Neural cell (in vitro differentiated cells): Measurements from ENCODE around the gene LONRF3. TPM values are rescaled to one million over a fixed set of nuclear protein-coding genes. Genes with fewer than 3 reads are reported as not detected.

ENCODE experiments used
- H2AFZ ChIP-seq: fragments of 200-600, 300-800 bp; sonication (generic), shearing (Covaris generic); 2 replicates; pipeline ENCODE4 v1.6.0; 2014; ENCODE audit warnings: low read depth, mild to moderate bottlenecking, antibody characterized with exemption, low read length, moderate library complexity
- H3F3A ChIP-seq: fragments of 200-600 bp; shearing (Covaris generic); 2 replicates; pipeline ENCODE4 v1.6.1; 2016; ENCODE audit warnings: mild to moderate bottlenecking, moderate library complexity, mixed read lengths, antibody characterized with exemption, low read length; ENCODE audit not compliant: insufficient read depth, poor library complexity, severe bottlenecking
- H3K27ac ChIP-seq: fragments of 200-600, 300-800 bp; sonication (generic), shearing (Covaris generic); 2 replicates; pipeline ENCODE4 v1.5.1; 2014; ENCODE audit warnings: mild to moderate bottlenecking, low read length, moderate library complexity
- H3K27me3 ChIP-seq: fragments of 300-800, 200-600 bp; sonication (generic), shearing (Covaris generic); 2 replicates; pipeline ENCODE4 v1.6.0; 2014; ENCODE audit warnings: mild to moderate bottlenecking, low read depth, low read length, moderate library complexity; ENCODE audit not compliant: insufficient read depth
- H3K36me3 ChIP-seq: fragments of 300-800, 200-600 bp; sonication (generic), shearing (Covaris generic); 2 replicates; pipeline ENCODE4 v1.5.1; 2014; ENCODE audit warnings: mild to moderate bottlenecking, antibody characterized with exemption, low read length, moderate library complexity; ENCODE audit not compliant: insufficient read depth
- H3K4me2 ChIP-seq: fragments of 300-800, 200-600 bp; sonication (generic), shearing (Covaris generic); 2 replicates; pipeline ENCODE4 v1.6.0; 2014; ENCODE audit warnings: mild to moderate bottlenecking, low read length
- H3K4me3 ChIP-seq: fragments of 300-800, 200-600 bp; sonication (generic), shearing (Covaris generic); 2 replicates; pipeline ENCODE4 v1.5.1; 2014; ENCODE audit warnings: mild to moderate bottlenecking, low read length, moderate library complexity
- H3K79me2 ChIP-seq: fragments of 200-600 bp; shearing (Covaris generic); replicated peaks from 2 replicates; pipeline ENCODE4 v1.6.0; 2014; ENCODE audit warnings: mild to moderate bottlenecking, low read length, moderate library complexity; ENCODE audit not compliant: insufficient read depth
- H3K9ac ChIP-seq: fragments of 300-800, 200-600 bp; sonication (generic), shearing (Covaris generic); 2 replicates; pipeline ENCODE4 v1.6.1; 2016; ENCODE audit warnings: mild to moderate bottlenecking, low read length, mixed read lengths
- H3K9me2 ChIP-seq: fragments of 200-600 bp; shearing (Covaris generic); 2 replicates; pipeline ENCODE4 v1.6.1; 2016; ENCODE audit warnings: mild to moderate bottlenecking, low read length, mixed read lengths; ENCODE audit not compliant: insufficient read depth
- H3K9me3 ChIP-seq: fragments of 200-600, 300-800 bp; sonication (generic), shearing (Covaris generic); 2 replicates; pipeline ENCODE4 v1.6.1; 2016; ENCODE audit warnings: mild to moderate bottlenecking, mixed run types, low read length, moderate library complexity, mixed read lengths
- H4K20me1 ChIP-seq: fragments of 200-600 bp; shearing (Covaris generic); 2 replicates; pipeline ENCODE4 v1.6.1; 2016; ENCODE audit warnings: mild to moderate bottlenecking, mixed run types; ENCODE audit not compliant: insufficient read depth
- CTCF ChIP-seq: fragments of 450-650 bp; IDR thresholded peaks from 2 replicates; pipeline ENCODE4 v1.5.1; 2014; ENCODE audit warnings: antibody characterized with exemption, mild to moderate bottlenecking, moderate library complexity; ENCODE audit not compliant: poor library complexity, severe bottlenecking
- EP300 ChIP-seq: fragments of 450-650 bp; conservative IDR thresholded peaks from 2 replicates; pipeline ENCODE4 v1.6.1; 2014; ENCODE audit warnings: antibody characterized with exemption, mild to moderate bottlenecking, moderate library complexity; ENCODE audit not compliant: poor library complexity, severe bottlenecking
- EZH2 ChIP-seq: fragments of 200-600, 300-800 bp; shearing (Covaris generic), sonication (generic); IDR thresholded peaks from 2 replicates; pipeline ENCODE4 v1.6.1; 2014; ENCODE audit warnings: antibody characterized with exemption, low read length, borderline replicate concordance, mild to moderate bottlenecking; ENCODE audit not compliant: insufficient read depth, poor library complexity, severe bottlenecking
- MXI1 ChIP-seq: fragments of 450-650 bp; conservative IDR thresholded peaks from 2 replicates; pipeline ENCODE4 v1.6.1; 2014; ENCODE audit warnings: antibody characterized with exemption, mild to moderate bottlenecking; ENCODE audit not compliant: poor library complexity, severe bottlenecking
- POLR2AphosphoS5 ChIP-seq: IDR thresholded peaks from 2 replicates; pipeline ENCODE4 v1.6.1; 2012
- RAD21 ChIP-seq: fragments of 450-650 bp; conservative IDR thresholded peaks from 2 replicates; pipeline ENCODE4 v1.6.1; 2014; ENCODE audit warnings: antibody characterized with exemption, mild to moderate bottlenecking, moderate library complexity
- REST ChIP-seq: IDR thresholded peaks from 2 replicates; pipeline ENCODE4 v1.6.1; 2012; ENCODE audit warnings: borderline replicate concordance
- SMC3 ChIP-seq: fragments of 450-650 bp; conservative IDR thresholded peaks from 2 replicates; pipeline ENCODE4 v1.6.1; 2014; ENCODE audit warnings: antibody characterized with exemption, mild to moderate bottlenecking, moderate library complexity; ENCODE audit not compliant: poor library complexity
- TAF1 ChIP-seq: IDR thresholded peaks from 2 replicates; pipeline ENCODE4 v1.6.1; 2012; ENCODE audit warnings: low read depth
- polyA plus RNA-seq: library from polyadenylated mRNA; depleted of rRNA; stranded (reverse); fragments of >200 nt; gene quantifications from 2 replicates; pipeline ENCODE4 v1.2.3, GENCODE V29; 2014

Gene LONRF3
- polyA plus RNA-seq, 1 donor from 2014 or later: 0.41 TPM

GRCh38 chrX:118935352-118935751 lies 39.1 kb upstream of the LONRF3 start:
- Histone ChIP-seq H3K27ac (no peak overlapping the region), H3K9ac (no peak overlapping the region), H3K9me2 (no peaks in the 10 kb centered on the region), H3K4me3 (no peak overlapping the region), H2AFZ (no peak overlapping the region), H4K20me1 (no peaks in the 10 kb centered on the region), H3F3A (no peaks in the 10 kb centered on the region), H3K79me2 (no peaks in the 10 kb centered on the region), H3K36me3 (no peaks in the 10 kb centered on the region), H3K4me2 (no peak overlapping the region), H3K9me3 (no peaks in the 10 kb centered on the region), H3K27me3 (no peaks in the 10 kb centered on the region)
- TF ChIP-seq SMC3: no peak

GRCh38 chrX:118941147-118941546 lies 33.3 kb upstream of the LONRF3 start:
- no peaks in the 10 kb centered on the region for H3K9me3 ChIP-seq
- no peaks in the 10 kb centered on the region for H4K20me1 ChIP-seq
- no peaks in the 10 kb centered on the region for H3F3A ChIP-seq
- no peak overlapping the region for H3K4me3 ChIP-seq
- H2AFZ ChIP-seq: no peak overlapping the region
- H3K79me2 ChIP-seq: no peaks in the 10 kb centered on the region
- TF ChIP-seq EZH2 (no peak), TAF1 (no peak), EP300 (no peak), CTCF (no peak), REST (no peak), MXI1 (no peak), SMC3 (no peak), POLR2AphosphoS5 (no peak), RAD21 (no peak)
- no peaks in the 10 kb centered on the region for H3K27me3 ChIP-seq
- H3K27ac ChIP-seq: no peak overlapping the region
- no peak overlapping the region for H3K9ac ChIP-seq
- no peaks in the 10 kb centered on the region for H3K36me3 ChIP-seq
- no peak overlapping the region for H3K4me2 ChIP-seq
- no peaks in the 10 kb centered on the region for H3K9me2 ChIP-seq

GRCh38 chrX:118943102-118943501 lies 31.3 kb upstream of the LONRF3 start:
- Histone ChIP-seq H3K79me2 (no peaks in the 10 kb centered on the region), H3K27ac (no peak overlapping the region), H3K9me3 (no peaks in the 10 kb centered on the region), H2AFZ (no peak overlapping the region), H3K4me2 (no peak overlapping the region), H3K36me3 (no peaks in the 10 kb centered on the region), H3K27me3 (no peaks in the 10 kb centered on the region), H3K9me2 (no peaks in the 10 kb centered on the region), H3F3A (no peaks in the 10 kb centered on the region), H3K4me3 (no peak overlapping the region), H3K9ac (no peak overlapping the region), H4K20me1 (no peaks in the 10 kb centered on the region)
- TF ChIP-seq EP300 (no peak), REST (no peak), CTCF (no peak), EZH2 (no peak), POLR2AphosphoS5 (no peak), RAD21 (no peak)
